ENCODE results near the gene SCN11A.

GRCh38 chr3:39021029-39021428, 30.7 kb downstream of the SCN11A start:
- TF ChIP-seq CTCF (IDR thresholded peaks at IDR 0.05; ENCODE audit: low read length) (no peak), EZH2phosphoT487 (IDR thresholded peaks at IDR 0.05; ENCODE audit: low read length) (no peak)

All from MM.1S (cell line).